Heart left ventricle (tissue), 16 donors: Measurements from ENCODE around the gene PCDHA1. TPM values are rescaled to one million over a fixed set of nuclear protein-coding genes. Genes with fewer than 3 reads are reported as not detected.
"Not testable (repeated sequence)": the region's sequence is repeated elsewhere in the genome, so short reads cannot be mapped to it uniquely, and the experiment has no call there.

Source experiments
- ATAC-seq, 4 donors: fragments of 200-7000 bp; cut with Tn5 transposase; one replicate each; pipeline ENCODE4 v1.9.1; 2020 to 2022; ENCODE audit warnings: moderate library complexity in 4 of 4, mild to moderate bottlenecking in 3 of 4, moderate number of reproducible peaks in 1 of 4
- DNase-seq, 5 donors: peaks; one replicate each; pipeline ENCODE4 v3.0.0-alpha.2; 2020
- H3K27ac ChIP-seq, 12 donors: fragments of 200-600 bp; sonication (generic) in 4 of 12; one replicate each; pipeline versions ENCODE4 v1.5.0 to v1.8.0; 2016 to 2022; ENCODE audit warnings: mild to moderate bottlenecking in 2 of 12
- H3K27me3 ChIP-seq, 9 donors: fragments of 200-600 bp; sonication (generic) in 2 of 9; one replicate each; pipeline versions ENCODE4 v1.5.1 to v1.8.0; 2016 to 2022; ENCODE audit warnings: mild to moderate bottlenecking in 3 of 9
- H3K36me3 ChIP-seq, 9 donors: fragments of 200-600 bp; sonication (generic) in 2 of 9; one replicate each; pipeline versions ENCODE4 v1.5.0 to v1.8.0; 2018 to 2022; ENCODE audit warnings: mild to moderate bottlenecking in 2 of 9
- H3K4me1 ChIP-seq, 12 donors: fragments of 200-600 bp; sonication (generic) in 4 of 12; one replicate each; pipeline versions ENCODE4 v1.5.0 to v1.8.0; 2016 to 2022; ENCODE audit warnings: mild to moderate bottlenecking in 3 of 12
- H3K4me3 ChIP-seq, 12 donors: fragments of 200-600 bp; sonication (generic) in 4 of 12; one replicate each; pipeline versions ENCODE4 v1.5.0 to v1.8.0; 2017 to 2022; ENCODE audit warnings: mild to moderate bottlenecking in 9 of 12, moderate library complexity in 4 of 12
- H3K9me3 ChIP-seq, 12 donors: fragments of 200-600 bp; sonication (generic) in 4 of 12; one replicate each; pipeline versions ENCODE4 v1.5.0 to v1.8.0; 2016 to 2022; ENCODE audit warnings: mild to moderate bottlenecking in 1 of 12
- CTCF ChIP-seq, 12 donors: fragments of 200-600 bp; sonication (generic) in 4 of 12; IDR thresholded peaks; one replicate each; pipeline versions ENCODE4 v1.5.0 to v1.8.0; 2018 to 2022; ENCODE audit warnings: antibody characterized with exemption in 12 of 12, mild to moderate bottlenecking in 5 of 12
- POLR2A ChIP-seq, 2 donors: fragments of 450-650 bp; IDR thresholded peaks; one replicate each; pipeline ENCODE4 v1.6.1; 2017; ENCODE audit warnings: antibody characterized with exemption in 2 of 2, mild to moderate bottlenecking in 2 of 2, moderate library complexity in 2 of 2
- WGBS, 4 donors: extraction: QIAGEN DNeasy Blood & Tissue Kit in 2 of 4; methylation state at CpG; one replicate each; pipeline versions ENCODE4 v1.1.5 to v1.1.7; 2013 to 2018; 5-methylcytosine and 5-hydroxymethylcytosine counted together
- intact Hi-C, 10 donors: fragments of 100-400 bp; cut with DNase I; formaldehyde crosslinking; loops; one replicate each; pipeline versions ENCODE4 v1.11.1 to v1.14.2; 2022
- polyA plus RNA-seq, 2 donors: library from polyadenylated mRNA; stranded (reverse); fragments of 200-250 nt; gene quantifications; one replicate each; pipeline ENCODE4 v1.2.3, GENCODE V29; 2013
- total RNA-seq, 9 donors: library from RNA; depleted of rRNA in 2 of 9; stranded (reverse); fragments of >200 nt in 2 of 9; fragmentation: NEBNext Ultra II Directional in 3 of 9; extraction: Animal tissue kit (Norgen Biotek cat#: 25700) in 3 of 9; gene quantifications; one replicate each; pipeline versions ENCODE4 v1.1.0 to v1.2.4, GENCODE V29; 2016 to 2023
- donor health status: ischemic (EF 13 %, LVEDD 7.1; RV severe dilation, severe dysfunction).
- donor health status: healthy with polysubstance abuse.
- donor health status: DM: no; HTN: yes; CAD: no.
- donor health status: DM: no; HTN: no; CAD: no.
- donor health status: ischemic (EF 25% LVEDD 6.9; RV normal size, moderate dysfunction).
- donor health status: ischemic (EF 25% LVEDD 5.7; RV mildly dilated, moderate dysfunction).
- donor health status: healthy.
- donor health status: DM: yes; HTN: yes; CAD: no.
- donor health status: ischemic (EF 35%, LVEDD 5.7; RV mildly dilated, moderate dysfunction).
- donor health status: nonischemic (EF 11% LVEDD 7.7; RV severe dilation, severe dysfunction).
- donor health status: DM: yes; HTN: yes; CAD: no.
- donor health status: PGD.
- donor health status: ischemic (EF 29% LVEDD 5.4; RV normal size, mild dysfunction).
- donor health status: nonischemic (EF 23%, LVEDD 6.1; RV moderate dilation, normal function).

Gene PCDHA1
- total and polyA plus RNA-seq, 11 donors, result 0.08 TPM; not detected in 10

- Histone ChIP-seq H3K4me3 (peak within 1 kb of the TSS in 3 of 12 donors; percentile 22 to 29 (median 28)), H3K27me3 (peaks cover 0 to 59% (median 6%) of the 10 kb centered on the region in 9 donors), H3K9me3 (peaks cover 0 to 36% (median 13%) of the 10 kb centered on the region in 12 donors), H3K36me3 (no peaks in the 10 kb centered on the region), H3K27ac (no peak within 1 kb of the TSS), H3K4me1 (no peaks in the 10 kb centered on the region)
- no peak for DNase-seq
- WGBS, 4 donors, result 23 to 33% (median 29%) methylated on average over 39 of the region's 39 CpGs
- TF ChIP-seq POLR2A (IDR thresholded peaks at IDR 0.05) (no peak), CTCF (IDR thresholded peaks at IDR 0.05) (peak in 11 of 12 donors; percentile 14 to 51 (median 25))
- no peak for ATAC-seq
- intact Hi-C loops, result no loop called here
These were observed 35.7 kb downstream of the PCDHA1 start, which contains the start of gene PCDHA5 for GRCh38 chr5:140821375-140822280. Gene PCDHA5 (plus strand): TSS chr5:140821613.

- Histone ChIP-seq H3K4me1 (no peaks in the 10 kb centered on the region), H3K9me3 (peaks cover 0 to 30% (median 9%) of the 10 kb centered on the region in 12 donors), H3K4me3 (no peak overlapping the region), H3K36me3 (no peaks in the 10 kb centered on the region), H3K27me3 (peaks cover 0 to 66% (median 12%) of the 10 kb centered on the region in 9 donors), H3K27ac (no peak overlapping the region)
- intact Hi-C loops, result no loop called here
- TF ChIP-seq CTCF (IDR thresholded peaks at IDR 0.05) (no peak), POLR2A (IDR thresholded peaks at IDR 0.05) (no peak)
- ATAC-seq, result no peak
- DNase-seq, result no peak
- 22 to 26% (median 24%) methylated on average over 6 of the region's 6 CpGs for WGBS, 4 donors
These were observed 36.3 kb downstream of the PCDHA1 start for GRCh38 chr5:140822281-140822629.

GRCh38 chr5:140822969-140823368, 37.0 kb downstream of the PCDHA1 start:
- H3K4me3 ChIP-seq, H3K36me3 ChIP-seq, intact Hi-C loops, H3K4me1 ChIP-seq, H3K27ac ChIP-seq, ATAC-seq: not testable (repeated sequence)
- 40 to 57% (median 51%) methylated on average over 14 to 48 of the region's 48 CpGs for WGBS, 4 donors
- Histone ChIP-seq H3K27me3 (peaks cover 0 to 72% (median 14%) of the 10 kb centered on the region in 9 donors), H3K9me3 (peaks cover 0 to 36% (median 11%) of the 10 kb centered on the region in 12 donors)
- DNase-seq, result peak in 1 of 5 donors; percentile 21

- Histone ChIP-seq H3K27me3 (peaks cover 0 to 77% (median 14%) of the 10 kb centered on the region in 9 donors), H3K4me3 (no peak overlapping the region), H3K9me3 (peaks cover 0 to 39% (median 13%) of the 10 kb centered on the region in 12 donors), H3K36me3 (no peaks in the 10 kb centered on the region), H3K4me1 (no peaks in the 10 kb centered on the region), H3K27ac (no peak overlapping the region)
- no peak for TF ChIP-seq CTCF (IDR thresholded peaks at IDR 0.05)
- no peak for TF ChIP-seq POLR2A (IDR thresholded peaks at IDR 0.05)
- 47 to 55% (median 51%) methylated on average over 4 to 38 of the region's 38 CpGs for WGBS, 4 donors
- DNase-seq (no peak), ATAC-seq (no peak)
- intact Hi-C loops, result no loop called here
These were observed 37.5 kb downstream of the PCDHA1 start for GRCh38 chr5:140823475-140823874.
